GM12878 (cell line): Measurements from ENCODE around the gene CCDC134.
A peak's percentile ranks its signal among the peaks of the same experiment; 100 is the strongest.

Experiments used
- BHLHE40 ChIP-seq, 2 experiments: fragments of 450-650 bp in 1 of 2; IDR thresholded peaks; 2 replicates each; pipeline ENCODE4 v1.6.1; 2011 to 2017; ENCODE audit warnings: low read depth in 2 of 2, borderline replicate concordance in 1 of 2, improper control_type of control experiment in 1 of 2, low read length in 1 of 2, mild to moderate bottlenecking in 1 of 2
- CEBPB ChIP-seq, 2 experiments: fragments of 150-350 bp in 1 of 2; IDR thresholded peaks; 2 replicates each; pipeline ENCODE4 v1.6.1; 2012 to 2014; ENCODE audit warnings: low read depth in 2 of 2, low read length in 2 of 2, borderline replicate concordance in 1 of 2, inconsistent platforms in 1 of 2
- EZH2 ChIP-seq: IDR thresholded peaks from 2 replicates; pipeline ENCODE4 v1.6.1; 2012; ENCODE audit warnings: low read depth, mild to moderate bottlenecking, control low read depth, inconsistent platforms, low read length, borderline replicate concordance; ENCODE audit not compliant: control insufficient read depth
- RBBP5 ChIP-seq: fragments of 200-600 bp; sonication (generic); conservative IDR thresholded peaks from 2 replicates; pipeline ENCODE4 v1.6.1; 2016
- TF ChIP-seq, protein P1 (sequence below), 3 experiments: IDR thresholded peaks in 2 of 3; conservative IDR thresholded peaks in 1 of 3; 2 replicates each; pipeline ENCODE4 v1.5.1; 2011; ENCODE audit warnings: low read depth in 3 of 3, low read length in 3 of 3, mild to moderate bottlenecking in 3 of 3, control low read depth in 2 of 3, moderate library complexity in 2 of 3, inconsistent platforms in 1 of 3, mixed read lengths in 1 of 3; ENCODE audit not compliant: control insufficient read depth in 2 of 3, insufficient read depth in 1 of 3; ENCODE audit errors: extremely low read depth in 1 of 3
- TF ChIP-seq, protein P2 (sequence below): IDR thresholded peaks from 2 replicates; pipeline ENCODE4 v1.6.1; 2011; ENCODE audit warnings: mild to moderate bottlenecking, low read depth, low read length, moderate library complexity; ENCODE audit not compliant: insufficient replicate concordance
- TF ChIP-seq, protein P3 (sequence below): IDR thresholded peaks from 2 replicates; pipeline ENCODE4 v1.6.1; 2012; ENCODE audit warnings: low read depth, low read length, improper control_type of control experiment

DNA sequence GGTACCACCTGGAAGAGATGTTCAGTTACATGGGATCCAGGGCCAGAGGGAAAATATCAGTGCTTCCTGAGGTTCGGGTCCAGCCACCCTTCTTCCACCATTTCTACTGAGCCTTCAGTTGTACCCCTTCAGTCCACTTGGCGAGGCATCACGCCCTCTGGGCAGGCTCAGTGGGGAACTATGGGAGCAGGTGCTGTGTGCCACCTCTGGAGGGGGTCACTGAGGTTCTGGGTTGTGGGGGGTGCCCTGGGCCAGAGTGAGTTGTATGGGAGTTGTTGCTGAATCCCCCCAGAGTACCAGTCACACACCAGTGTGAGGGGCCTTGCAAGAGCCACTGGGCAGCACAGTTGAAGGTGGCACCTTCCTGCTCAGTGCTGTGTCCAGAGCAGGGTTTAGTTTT is 29.7 kb downstream of the CCDC134 start:
- TF ChIP-seq, protein P1, sequence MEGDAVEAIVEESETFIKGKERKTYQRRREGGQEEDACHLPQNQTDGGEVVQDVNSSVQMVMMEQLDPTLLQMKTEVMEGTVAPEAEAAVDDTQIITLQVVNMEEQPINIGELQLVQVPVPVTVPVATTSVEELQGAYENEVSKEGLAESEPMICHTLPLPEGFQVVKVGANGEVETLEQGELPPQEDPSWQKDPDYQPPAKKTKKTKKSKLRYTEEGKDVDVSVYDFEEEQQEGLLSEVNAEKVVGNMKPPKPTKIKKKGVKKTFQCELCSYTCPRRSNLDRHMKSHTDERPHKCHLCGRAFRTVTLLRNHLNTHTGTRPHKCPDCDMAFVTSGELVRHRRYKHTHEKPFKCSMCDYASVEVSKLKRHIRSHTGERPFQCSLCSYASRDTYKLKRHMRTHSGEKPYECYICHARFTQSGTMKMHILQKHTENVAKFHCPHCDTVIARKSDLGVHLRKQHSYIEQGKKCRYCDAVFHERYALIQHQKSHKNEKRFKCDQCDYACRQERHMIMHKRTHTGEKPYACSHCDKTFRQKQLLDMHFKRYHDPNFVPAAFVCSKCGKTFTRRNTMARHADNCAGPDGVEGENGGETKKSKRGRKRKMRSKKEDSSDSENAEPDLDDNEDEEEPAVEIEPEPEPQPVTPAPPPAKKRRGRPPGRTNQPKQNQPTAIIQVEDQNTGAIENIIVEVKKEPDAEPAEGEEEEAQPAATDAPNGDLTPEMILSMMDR (IDR thresholded peaks at IDR 0.05 in 2 of 3, conservative IDR thresholded peaks at IDR 0.05 in 1 of 3; ENCODE audit: control insufficient read depth in 2 of 3, extremely low read depth in 1 of 3, insufficient read depth in 1 of 3, low read depth in 3 of 3, low read length in 3 of 3) = peak in 1 of 3 experiments; percentile 16; a peak in 1 of 6 replicates
- no peak for TF ChIP-seq CEBPB (IDR thresholded peaks at IDR 0.05; ENCODE audit: borderline replicate concordance in 1 of 2, low read depth in 2 of 2, low read length in 2 of 2)
- TF ChIP-seq, protein P2, sequence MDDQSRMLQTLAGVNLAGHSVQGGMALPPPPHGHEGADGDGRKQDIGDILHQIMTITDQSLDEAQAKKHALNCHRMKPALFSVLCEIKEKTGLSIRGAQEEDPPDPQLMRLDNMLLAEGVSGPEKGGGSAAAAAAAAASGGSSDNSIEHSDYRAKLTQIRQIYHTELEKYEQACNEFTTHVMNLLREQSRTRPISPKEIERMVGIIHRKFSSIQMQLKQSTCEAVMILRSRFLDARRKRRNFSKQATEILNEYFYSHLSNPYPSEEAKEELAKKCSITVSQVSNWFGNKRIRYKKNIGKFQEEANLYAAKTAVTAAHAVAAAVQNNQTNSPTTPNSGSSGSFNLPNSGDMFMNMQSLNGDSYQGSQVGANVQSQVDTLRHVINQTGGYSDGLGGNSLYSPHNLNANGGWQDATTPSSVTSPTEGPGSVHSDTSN = no peak
- TF ChIP-seq EZH2 = no peak
- no peak for TF ChIP-seq RBBP5
- TF ChIP-seq, protein P3, sequence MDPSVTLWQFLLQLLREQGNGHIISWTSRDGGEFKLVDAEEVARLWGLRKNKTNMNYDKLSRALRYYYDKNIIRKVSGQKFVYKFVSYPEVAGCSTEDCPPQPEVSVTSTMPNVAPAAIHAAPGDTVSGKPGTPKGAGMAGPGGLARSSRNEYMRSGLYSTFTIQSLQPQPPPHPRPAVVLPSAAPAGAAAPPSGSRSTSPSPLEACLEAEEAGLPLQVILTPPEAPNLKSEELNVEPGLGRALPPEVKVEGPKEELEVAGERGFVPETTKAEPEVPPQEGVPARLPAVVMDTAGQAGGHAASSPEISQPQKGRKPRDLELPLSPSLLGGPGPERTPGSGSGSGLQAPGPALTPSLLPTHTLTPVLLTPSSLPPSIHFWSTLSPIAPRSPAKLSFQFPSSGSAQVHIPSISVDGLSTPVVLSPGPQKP = no peak
- no peak for TF ChIP-seq BHLHE40 (IDR thresholded peaks at IDR 0.05; ENCODE audit: borderline replicate concordance in 1 of 2, low read depth in 2 of 2, low read length in 1 of 2)
